HG02588 (cell line): ENCODE results near the gene APEH.

ENCODE experiments used
- ATAC-seq: cut with Tn5 transposase; IDR thresholded peaks from one replicate; pipeline ENCODE4 v1.9.1; 2021; ENCODE audit warnings: mild to moderate bottlenecking, moderate library complexity; ENCODE audit not compliant: unreplicated experiment

Gene APEH

GRCh38 chr3:49723628-49724551 is 49.7 kb downstream of the APEH start, which contains the start of gene GMPPB:
GMPPB (minus strand) TSS chr3:49723951; CDS start chr3:49723726, 225 bp downstream.
- peak; percentile 80 for ATAC-seq

GRCh38 chr3:49724586-49724985 is 50.4 kb downstream of the APEH start:
- ATAC-seq: no peak

- ATAC-seq: no peak
Observed at GRCh38 chr3:49725906-49726681, 51.9 kb downstream of the APEH start.

GRCh38 chr3:49727154-49727923 is 53.2 kb downstream of the APEH start:
- no peak for ATAC-seq

- ATAC-seq: no peak
Observed at GRCh38 chr3:49727924-49728361, 53.8 kb downstream of the APEH start.

GRCh38 chr3:49729966-49730609 is 55.9 kb downstream of the APEH start:
- ATAC-seq: no peak

GRCh38 chr3:49732597-49732996 is 58.4 kb downstream of the APEH start:
- no peak for ATAC-seq

- no peak for ATAC-seq
Observed at GRCh38 chr3:49733551-49733950, 59.4 kb downstream of the APEH start.
